Lower leg skin (tissue), 4 donors: ENCODE measurements around the gene PTGDS. TPM values are rescaled to one million over a fixed set of nuclear protein-coding genes. Genes with fewer than 3 reads are reported as not detected.

Experiments
- DNase-seq, 2 donors: peaks; one replicate each; pipeline ENCODE4 v3.0.0-alpha.2; 2019; ENCODE audit warnings: low spot score in 2 of 2
- H3K4me3 ChIP-seq: fragments of 200-600 bp; sonication (generic); 2 replicates; pipeline ENCODE4 v1.5.1; 2017; ENCODE audit warnings: mild to moderate bottlenecking, low read depth; ENCODE audit not compliant: poor library complexity, severe bottlenecking
- CTCF ChIP-seq, 3 donors: fragments of 450-650 bp; IDR thresholded peaks; one replicate each; pipeline ENCODE4 v1.5.1; 2016; ENCODE audit warnings: antibody characterized with exemption in 3 of 3, mild to moderate bottlenecking in 3 of 3, moderate library complexity in 2 of 3
- POLR2A ChIP-seq, 2 donors: fragments of 450-650 bp; IDR thresholded peaks; one replicate each; pipeline ENCODE4 v1.6.1; 2016 to 2017; ENCODE audit warnings: antibody characterized with exemption in 2 of 2, mild to moderate bottlenecking in 1 of 2, moderate library complexity in 1 of 2
- WGBS, 2 donors: methylation state at CpG; one replicate each; pipeline ENCODE4 v1.1.5; 2018; 5-methylcytosine and 5-hydroxymethylcytosine counted together
- intact Hi-C: fragments of 100-400 bp; cut with DNase I; formaldehyde crosslinking; loops from one replicate; pipeline ENCODE4 v1.15.0; 2023; ENCODE audit warnings: low total_unique reads
- total RNA-seq, 4 donors: library from RNA; depleted of rRNA; stranded (reverse); fragments of >200 nt; gene quantifications; one replicate each; pipeline ENCODE4 v1.1.0, GENCODE V29; 2016

PTGDS gene
- total RNA-seq, 4 donors from 2014 or later = 9.7 to 75.3 (median 14.8) TPM

GRCh38 chr9:137009217-137009616 lies 31.9 kb downstream of the PTGDS start:
- no peak for DNase-seq
- TF ChIP-seq CTCF (IDR thresholded peaks at IDR 0.05) (no peak), POLR2A (IDR thresholded peaks at IDR 0.05) (no peak)
- 93 to 94% methylated on average over 3 to 15 of the region's 18 CpGs for WGBS, 2 donors
- intact Hi-C loops = no loop called here
- H3K4me3 ChIP-seq = no peak overlapping the region

- WGBS, 2 donors = 95% methylated on average over 24 to 48 of the region's 49 CpGs
- intact Hi-C loops = no loop called here
- TF ChIP-seq CTCF (IDR thresholded peaks at IDR 0.05) = no peak
- TF ChIP-seq POLR2A (IDR thresholded peaks at IDR 0.05) = no peak
- no peak overlapping the region for H3K4me3 ChIP-seq
- no peak for DNase-seq
Measured at GRCh38 chr9:137009938-137010732, 32.8 kb downstream of the PTGDS start.

- DNase-seq = no peak
- no peak overlapping the region for H3K4me3 ChIP-seq
- 97 to 98% methylated on average over 24 of the region's 24 CpGs for WGBS, 2 donors
- intact Hi-C loops = no loop called here
- TF ChIP-seq POLR2A (IDR thresholded peaks at IDR 0.05) = no peak
- no peak for TF ChIP-seq CTCF (IDR thresholded peaks at IDR 0.05)
Measured at GRCh38 chr9:137011156-137011555, 33.9 kb downstream of the PTGDS start.

GRCh38 chr9:137011907-137012675 lies 34.8 kb downstream of the PTGDS start:
- 91 to 92% methylated on average over 15 to 39 of the region's 39 CpGs for WGBS, 2 donors

More at GRCh38 chr9:137011907-137012675, 34.8 kb downstream of the PTGDS start:
- intact Hi-C loops = no loop called here
- H3K4me3 ChIP-seq = no peak overlapping the region
- TF ChIP-seq CTCF (IDR thresholded peaks at IDR 0.05) (no peak), POLR2A (IDR thresholded peaks at IDR 0.05) (no peak)
- no peak for DNase-seq
